PC-3 (cell line): Measurements from ENCODE around the gene ENPP3.

ENCODE experiments used
- CTCF ChIP-seq: fragments of 300-600 bp; sonication (generic); conservative IDR thresholded peaks from 2 replicates; pipeline ENCODE4 v1.5.1; 2017; ENCODE audit warnings: antibody characterized with exemption, low read depth, mild to moderate bottlenecking, low read length
- EZH2 ChIP-seq: fragments of 300-600 bp; sonication (generic); IDR thresholded peaks from one replicate; pipeline ENCODE4 v1.6.1; 2017; ENCODE audit warnings: antibody characterized with exemption, mild to moderate bottlenecking, low read length; ENCODE audit not compliant: unreplicated experiment
- EZH2phosphoT487 ChIP-seq: fragments of 300-600 bp; sonication (generic); IDR thresholded peaks from 2 replicates; pipeline ENCODE4 v1.6.1; 2018; ENCODE audit warnings: mild to moderate bottlenecking, antibody characterized with exemption, low read length, borderline replicate concordance

GRCh38 chr6:131778169-131778568 is 141.1 kb downstream of the ENPP3 start:
- no peak for TF ChIP-seq CTCF
- TF ChIP-seq EZH2 = no peak
- TF ChIP-seq EZH2phosphoT487 = no peak
